ENCODE results near the gene PTH. TPM values are rescaled to one million over a fixed set of nuclear protein-coding genes. Genes with fewer than 3 reads are reported as not detected.
A peak's percentile ranks its signal among the peaks of the same experiment; 100 is the strongest.

The PTH gene
- not detected for total RNA-seq

DNA sequence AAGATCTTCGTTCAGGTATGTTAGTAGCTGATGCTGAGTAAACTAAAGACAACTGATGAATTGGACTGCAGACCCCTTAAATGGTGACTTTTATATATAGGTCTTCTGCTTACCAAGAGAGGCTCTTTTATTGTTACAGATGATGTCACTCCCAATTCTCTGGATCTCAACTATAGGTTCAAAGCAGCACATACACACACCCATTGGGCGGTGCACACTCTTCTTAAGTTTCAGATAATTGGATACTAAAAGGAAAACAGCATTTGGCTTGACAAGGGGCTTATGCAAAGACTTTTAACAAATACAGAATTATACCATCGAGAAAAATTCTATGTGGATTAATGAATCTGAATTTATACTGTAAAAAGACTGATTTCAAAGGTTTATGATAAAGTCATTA lies at the start of gene PTH:
Gene PTH, minus strand, starts transcription at position 69 of the 400 bp plus-strand sequence. CDS start 3,142 bp downstream, outside the sequence.
- ATAC-seq (no peak), DNase-seq (no peak)
- no peaks in the 10 kb centered on the region for H3K4me1 Mint-ChIP-seq (ENCODE audit: low read depth)
- H3K27me3 Mint-ChIP-seq (ENCODE audit: low read depth) = peaks cover 14% of the 10 kb centered on the region
- H3K4me3 Mint-ChIP-seq = no peak within 1 kb of the TSS
- H3K9me3 Mint-ChIP-seq = no peaks in the 10 kb centered on the region
- H3K36me3 Mint-ChIP-seq (ENCODE audit: insufficient read depth) = no peaks in the 10 kb centered on the region

DNA sequence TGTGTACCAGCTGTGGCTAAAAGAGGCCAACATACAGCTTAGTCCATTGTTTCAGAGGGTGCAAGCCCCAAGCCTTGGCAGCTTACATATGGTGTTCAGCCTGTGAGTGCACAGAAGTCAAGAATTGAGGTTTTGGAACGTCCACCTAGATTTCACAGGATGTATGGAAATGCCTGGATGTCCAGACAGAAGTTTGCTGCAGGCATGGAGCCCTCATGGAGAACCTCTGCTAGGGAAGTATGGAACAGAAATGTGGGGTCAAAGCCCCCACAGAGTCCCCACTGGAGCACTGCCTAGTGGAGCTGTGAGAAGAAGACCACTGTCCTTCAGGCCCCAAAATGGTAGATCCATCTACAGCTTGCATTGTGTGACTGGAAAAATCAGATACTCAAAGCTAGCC lies 42.2 kb upstream of the PTH start:
- ATAC-seq (no peak), DNase-seq (no peak)
- Mint-ChIP-seq H3K9me3 (peaks cover 17% of the 10 kb centered on the region), H3K27me3 (ENCODE audit: low read depth) (no peaks in the 10 kb centered on the region), H3K36me3 (ENCODE audit: insufficient read depth) (no peaks in the 10 kb centered on the region), H3K4me1 (ENCODE audit: low read depth) (no peaks in the 10 kb centered on the region), H3K4me3 (no peak overlapping the region)

GRCh38 chr11:13535819-13536218 lies 40.0 kb upstream of the PTH start:
- H3K36me3 Mint-ChIP-seq (ENCODE audit: insufficient read depth) = no peaks in the 10 kb centered on the region
- peaks cover 14% of the 10 kb centered on the region for H3K9me3 Mint-ChIP-seq
- DNase-seq = no peak
- no peaks in the 10 kb centered on the region for H3K4me1 Mint-ChIP-seq (ENCODE audit: low read depth)
- no peak overlapping the region for H3K4me3 Mint-ChIP-seq
- no peak for ATAC-seq
- peaks cover 1% of the 10 kb centered on the region for H3K27me3 Mint-ChIP-seq (ENCODE audit: low read depth)

- Mint-ChIP-seq H3K27me3 (ENCODE audit: low read depth) (peaks cover 1% of the 10 kb centered on the region), H3K4me1 (ENCODE audit: low read depth) (no peaks in the 10 kb centered on the region), H3K4me3 (no peak overlapping the region), H3K36me3 (ENCODE audit: insufficient read depth) (no peaks in the 10 kb centered on the region), H3K9me3 (peaks cover 14% of the 10 kb centered on the region)
- no peak for DNase-seq
- ATAC-seq = no peak
Measured at GRCh38 chr11:13534358-13534757, 38.6 kb upstream of the PTH start.

GRCh38 chr11:13525257-13525656 lies 29.5 kb upstream of the PTH start:
- DNase-seq = no peak
- Mint-ChIP-seq H3K4me3 (no peak overlapping the region), H3K27me3 (ENCODE audit: low read depth) (no peaks in the 10 kb centered on the region), H3K36me3 (ENCODE audit: insufficient read depth) (no peaks in the 10 kb centered on the region), H3K9me3 (peaks cover 2% of the 10 kb centered on the region), H3K4me1 (ENCODE audit: low read depth) (no peaks in the 10 kb centered on the region)
- no peak for ATAC-seq

DNA sequence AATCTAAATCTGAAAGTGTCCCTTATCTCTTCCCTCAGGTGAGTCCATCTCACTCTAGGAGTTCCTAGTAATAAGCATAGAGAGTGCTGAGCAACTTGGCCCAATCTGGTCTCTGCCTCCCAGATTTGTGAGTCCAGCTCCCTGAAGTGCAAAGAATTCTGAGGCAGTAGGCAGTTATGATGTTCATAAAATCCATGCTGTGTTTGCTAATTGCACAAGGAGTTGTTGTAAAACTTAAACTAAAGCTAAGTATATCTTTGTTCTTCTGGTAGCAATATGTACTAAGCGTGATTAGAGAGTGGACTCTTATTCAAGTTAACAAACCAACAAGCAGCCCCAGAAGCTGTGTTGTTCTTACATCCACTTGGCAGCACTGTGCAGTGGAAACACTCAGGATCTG lies 7.6 kb upstream of the PTH start:
- Mint-ChIP-seq H3K9me3 (no peaks in the 10 kb centered on the region), H3K27me3 (ENCODE audit: low read depth) (peaks cover 13% of the 10 kb centered on the region), H3K4me1 (ENCODE audit: low read depth) (no peaks in the 10 kb centered on the region), H3K36me3 (ENCODE audit: insufficient read depth) (no peaks in the 10 kb centered on the region), H3K4me3 (no peak overlapping the region)
- DNase-seq = no peak
- ATAC-seq = no peak

DNA sequence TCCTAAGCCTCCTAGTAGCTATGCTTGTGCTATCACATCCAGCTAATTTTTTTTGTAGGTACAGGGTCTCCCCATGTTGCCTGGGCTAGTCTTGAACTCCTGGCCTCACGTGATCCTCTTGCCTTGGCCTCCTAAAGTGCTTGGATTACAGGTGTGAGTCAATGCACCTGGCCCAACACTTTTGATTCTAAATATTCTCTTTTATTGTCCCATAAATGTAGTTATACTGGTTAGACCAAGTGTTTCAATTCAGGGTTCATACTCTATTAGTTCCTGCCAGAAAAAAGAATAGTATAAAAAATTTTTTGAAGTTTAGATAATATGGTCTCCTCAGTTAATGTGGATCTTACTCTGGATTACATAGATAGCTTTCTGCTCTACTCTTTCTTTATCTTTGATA lies 6.7 kb upstream of the PTH start:
- H3K4me1 Mint-ChIP-seq (ENCODE audit: low read depth) = no peaks in the 10 kb centered on the region
- no peaks in the 10 kb centered on the region for H3K9me3 Mint-ChIP-seq
- DNase-seq = no peak
- no peak for ATAC-seq
- peaks cover 17% of the 10 kb centered on the region for H3K27me3 Mint-ChIP-seq (ENCODE audit: low read depth)
- no peak overlapping the region for H3K4me3 Mint-ChIP-seq
- no peaks in the 10 kb centered on the region for H3K36me3 Mint-ChIP-seq (ENCODE audit: insufficient read depth)

DNA sequence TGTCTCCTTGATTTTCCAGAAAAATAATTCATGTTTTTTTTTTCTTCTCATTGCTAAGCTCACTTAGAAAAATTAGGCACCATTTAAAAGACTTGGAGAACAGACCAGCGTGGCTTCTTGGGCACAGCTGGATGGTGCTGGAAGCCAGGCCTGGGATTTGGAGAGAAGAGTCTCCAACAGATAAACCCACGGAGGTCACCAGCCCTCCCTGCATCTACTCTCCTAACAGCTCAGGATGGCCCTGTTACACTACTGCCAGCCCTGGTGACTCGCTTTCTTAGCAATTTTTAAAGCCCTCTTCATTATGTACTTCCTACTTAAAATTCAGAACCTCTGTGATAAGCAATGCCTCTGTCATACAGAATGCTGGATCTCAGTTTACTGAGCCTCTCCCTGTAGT lies 1.7 kb downstream of the PTH start:
- Mint-ChIP-seq H3K4me3 (no peak overlapping the region), H3K36me3 (ENCODE audit: insufficient read depth) (no peaks in the 10 kb centered on the region), H3K27me3 (ENCODE audit: low read depth) (peaks cover 13% of the 10 kb centered on the region), H3K4me1 (ENCODE audit: low read depth) (no peaks in the 10 kb centered on the region), H3K9me3 (no peaks in the 10 kb centered on the region)
- ATAC-seq (no peak), DNase-seq (no peak)

- no peaks in the 10 kb centered on the region for H3K36me3 Mint-ChIP-seq (ENCODE audit: insufficient read depth)
- no peaks in the 10 kb centered on the region for H3K9me3 Mint-ChIP-seq
- ATAC-seq = peak; percentile 33 to 44
- peak overlapping the region; percentile 68 for H3K4me3 Mint-ChIP-seq
- H3K27me3 Mint-ChIP-seq (ENCODE audit: low read depth) = peaks cover under 1% of the 10 kb centered on the region
- no peak for DNase-seq
- peaks cover 6% of the 10 kb centered on the region for H3K4me1 Mint-ChIP-seq (ENCODE audit: low read depth)
Measured at GRCh38 chr11:13487661-13488030, 8.2 kb downstream of the PTH start.

- no peaks in the 10 kb centered on the region for H3K9me3 Mint-ChIP-seq
- peak; percentile 93 to 96 for ATAC-seq
- H3K36me3 Mint-ChIP-seq (ENCODE audit: insufficient read depth) = no peaks in the 10 kb centered on the region
- H3K4me1 Mint-ChIP-seq (ENCODE audit: low read depth) = peaks cover 6% of the 10 kb centered on the region
- peak overlapping the region; percentile 68 for H3K4me3 Mint-ChIP-seq
- H3K27me3 Mint-ChIP-seq (ENCODE audit: low read depth) = peaks cover 3% of the 10 kb centered on the region
- DNase-seq = peak; percentile 60
Measured at GRCh38 chr11:13486926-13487660, 8.7 kb downstream of the PTH start.

DNA sequence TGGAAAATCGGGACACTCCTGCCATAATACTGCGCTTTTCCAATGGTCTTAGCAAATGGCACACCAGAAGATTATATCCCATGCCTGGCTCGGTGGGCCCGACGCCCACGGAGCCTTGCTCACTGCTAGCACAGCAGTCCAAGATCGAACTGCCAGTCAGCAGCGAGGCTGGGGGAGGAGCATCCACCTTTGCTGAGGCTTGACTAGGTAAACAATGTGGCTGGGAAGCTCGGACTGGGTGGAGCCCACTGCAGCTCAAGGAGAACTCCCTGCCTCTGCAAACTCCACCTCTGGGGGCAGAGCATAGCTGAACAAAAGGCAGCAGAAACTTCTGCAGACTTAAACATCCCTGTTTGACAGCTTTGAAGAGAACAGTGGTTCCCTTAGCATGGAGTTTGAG lies 15.6 kb downstream of the PTH start:
- H3K36me3 Mint-ChIP-seq (ENCODE audit: insufficient read depth) = no peaks in the 10 kb centered on the region
- H3K9me3 Mint-ChIP-seq = peaks cover 3% of the 10 kb centered on the region
- DNase-seq (no peak), ATAC-seq (no peak)
- peaks cover 29% of the 10 kb centered on the region for H3K27me3 Mint-ChIP-seq (ENCODE audit: low read depth)
- H3K4me3 Mint-ChIP-seq = no peak overlapping the region
- H3K4me1 Mint-ChIP-seq (ENCODE audit: low read depth) = no peaks in the 10 kb centered on the region

GRCh38 chr11:13479688-13480087 lies 16.1 kb downstream of the PTH start:
- Mint-ChIP-seq H3K4me3 (no peak overlapping the region), H3K27me3 (ENCODE audit: low read depth) (peaks cover 29% of the 10 kb centered on the region), H3K4me1 (ENCODE audit: low read depth) (no peaks in the 10 kb centered on the region), H3K9me3 (peaks cover 3% of the 10 kb centered on the region), H3K36me3 (ENCODE audit: insufficient read depth) (no peaks in the 10 kb centered on the region)
- ATAC-seq (no peak), DNase-seq (no peak)

DNA sequence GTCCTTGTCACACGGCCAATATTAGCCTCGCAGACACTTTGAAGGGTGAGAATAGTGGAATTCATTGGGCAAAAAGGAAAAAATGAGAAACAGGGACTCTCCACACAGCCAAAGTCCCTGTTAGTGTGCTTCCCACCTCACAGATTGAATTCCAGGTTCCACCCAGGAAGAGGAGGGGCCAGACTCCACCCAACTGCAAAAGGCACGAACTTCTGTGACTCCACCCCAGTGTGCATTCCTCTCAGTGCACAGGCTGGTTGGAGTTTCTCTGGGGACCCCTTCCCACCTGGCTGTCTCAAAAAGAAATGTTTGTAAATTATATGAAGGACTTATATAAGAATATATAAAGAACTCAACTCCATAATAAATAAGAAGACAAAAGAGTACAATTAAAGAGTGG lies 20.7 kb downstream of the PTH start:
- peaks cover 23% of the 10 kb centered on the region for H3K27me3 Mint-ChIP-seq (ENCODE audit: low read depth)
- H3K4me3 Mint-ChIP-seq = no peak overlapping the region
- no peaks in the 10 kb centered on the region for H3K4me1 Mint-ChIP-seq (ENCODE audit: low read depth)
- no peaks in the 10 kb centered on the region for H3K9me3 Mint-ChIP-seq
- H3K36me3 Mint-ChIP-seq (ENCODE audit: insufficient read depth) = no peaks in the 10 kb centered on the region
- DNase-seq (no peak), ATAC-seq (no peak)

GRCh38 chr11:13473013-13473722 lies 22.6 kb downstream of the PTH start:
- DNase-seq = no peak
- Mint-ChIP-seq H3K4me3 (no peak overlapping the region), H3K9me3 (no peaks in the 10 kb centered on the region), H3K36me3 (ENCODE audit: insufficient read depth) (no peaks in the 10 kb centered on the region), H3K27me3 (ENCODE audit: low read depth) (peaks cover 18% of the 10 kb centered on the region), H3K4me1 (ENCODE audit: low read depth) (no peaks in the 10 kb centered on the region)
- ATAC-seq = no peak

GRCh38 chr11:13468750-13469149 lies 27.0 kb downstream of the PTH start:
- Mint-ChIP-seq H3K4me3 (no peak overlapping the region), H3K4me1 (ENCODE audit: low read depth) (peaks cover 5% of the 10 kb centered on the region), H3K36me3 (ENCODE audit: insufficient read depth) (no peaks in the 10 kb centered on the region), H3K9me3 (no peaks in the 10 kb centered on the region), H3K27me3 (ENCODE audit: low read depth) (peaks cover 15% of the 10 kb centered on the region)
- DNase-seq (no peak), ATAC-seq (no peak)
